ENCODE data around the gene DYNAP. TPM values are rescaled to one million over a fixed set of nuclear protein-coding genes. Genes with fewer than 3 reads are reported as not detected.

The DYNAP gene
- polyA plus RNA-seq (ENCODE audit: insufficient read length in 12 of 12), result under 1 TPM in 3 of 12 donors, not detected in 9; 0.09 to 0.12 (median 0.09) TPM
- long read RNA-seq, donor 1, result 0 reads
- long read RNA-seq, donor 2, result 0 reads
- long read RNA-seq, donor 3, result 0 reads
- long read RNA-seq, donor 4, result 0 reads
- long read RNA-seq, donor 5, result 0 reads
- long read RNA-seq, donor 6, result 0 reads
- long read RNA-seq, donor 7, result 0 reads
- long read RNA-seq, donor 8, result 0 reads
- long read RNA-seq, donor 9, result 0 reads
- long read RNA-seq, donor 10, result 0 reads
- long read RNA-seq, donor 11, result 0 reads

- no peak for DNase-seq
Observed at GRCh38 chr18:54590945-54591344, at the start of gene DYNAP. Gene DYNAP (plus strand): TSS chr18:54591245. CDS start chr18:54591283, 38 bp downstream.

- no peak for DNase-seq
Observed at GRCh38 chr18:54551590-54551989, 39.5 kb upstream of the DYNAP start.

GRCh38 chr18:54555286-54555685 lies 35.8 kb upstream of the DYNAP start:
- DNase-seq, result no peak

- DNase-seq, result no peak
Observed at GRCh38 chr18:54555996-54556395, 35.0 kb upstream of the DYNAP start.

GRCh38 chr18:54557958-54558357 lies 33.1 kb upstream of the DYNAP start:
- DNase-seq, result no peak

- DNase-seq, result no peak
Observed at GRCh38 chr18:54558609-54559585, 32.1 kb upstream of the DYNAP start.

- DNase-seq, result no peak
Observed at GRCh38 chr18:54561706-54562267, 29.3 kb upstream of the DYNAP start.

GRCh38 chr18:54580202-54580729 lies 10.8 kb upstream of the DYNAP start:
- no peak for DNase-seq

GRCh38 chr18:54584065-54584464 lies 7.0 kb upstream of the DYNAP start:
- DNase-seq, result no peak

GRCh38 chr18:54585743-54586142 lies 5.3 kb upstream of the DYNAP start:
- no peak for DNase-seq

- no peak for DNase-seq
Observed at GRCh38 chr18:54604211-54604610, 13.2 kb downstream of the DYNAP start.

GRCh38 chr18:54606835-54607212 lies 15.8 kb downstream of the DYNAP start:
- DNase-seq, result no peak

GRCh38 chr18:54607213-54608027 lies 16.4 kb downstream of the DYNAP start:
- DNase-seq, result no peak

- no peak for DNase-seq
Observed at GRCh38 chr18:54608028-54608642, 17.1 kb downstream of the DYNAP start.

- no peak for DNase-seq
Observed at GRCh38 chr18:54611816-54612215, 20.8 kb downstream of the DYNAP start.

- DNase-seq, result no peak
Observed at GRCh38 chr18:54612237-54612636, 21.2 kb downstream of the DYNAP start.

GRCh38 chr18:54613174-54613573 lies 22.1 kb downstream of the DYNAP start:
- DNase-seq, result no peak

- no peak for DNase-seq
Observed at GRCh38 chr18:54616220-54616848, 25.3 kb downstream of the DYNAP start.

GRCh38 chr18:54622084-54622483 lies 31.0 kb downstream of the DYNAP start:
- DNase-seq, result no peak

- no peak for DNase-seq
Observed at GRCh38 chr18:54626779-54627178, 35.7 kb downstream of the DYNAP start.

GRCh38 chr18:54630963-54631362 lies 39.9 kb downstream of the DYNAP start:
- DNase-seq, result no peak

All from muscle of arm (tissue), 14 donors.